ENCODE data around the gene MOK.

MOK gene

DNA sequence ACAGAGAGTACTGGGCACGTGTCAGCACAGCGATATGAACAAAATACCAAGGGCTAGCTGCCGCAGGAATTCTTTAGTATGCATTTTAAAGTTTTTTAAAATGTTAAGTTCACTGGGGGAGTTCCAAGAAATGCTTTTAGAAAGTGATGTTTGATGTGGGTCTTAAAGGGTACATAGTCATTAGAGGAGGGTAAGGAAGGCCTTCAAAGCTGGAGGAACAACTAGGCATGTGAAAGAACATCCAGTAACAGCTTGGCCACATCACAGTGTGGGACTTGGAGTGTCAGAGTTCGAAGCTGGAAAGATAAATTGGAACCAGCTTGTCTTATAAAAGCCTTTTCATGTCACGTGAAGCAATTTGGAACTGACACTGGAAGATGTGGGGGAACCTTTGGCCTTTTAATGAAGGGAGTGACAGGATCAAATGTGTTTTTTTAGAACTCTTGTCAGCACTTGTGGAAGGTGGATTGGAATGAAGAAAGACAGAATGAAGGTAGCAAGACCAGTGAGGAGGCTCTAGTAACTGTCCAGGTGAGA lies 107.6 kb downstream of the MOK start:
- DNase-seq (ENCODE audit: low read depth) = peak; percentile 15
- H3K4me3 ChIP-seq (ENCODE audit: low read length) = no peak overlapping the region
- TF ChIP-seq CTCF (conservative IDR thresholded peaks at IDR 0.05; ENCODE audit: low read length) = no peak

- no peak for TF ChIP-seq CTCF (conservative IDR thresholded peaks at IDR 0.05; ENCODE audit: low read length)
- H3K4me3 ChIP-seq (ENCODE audit: low read length) = no peak overlapping the region
- no peak for DNase-seq (ENCODE audit: low read depth)
Observed at GRCh38 chr14:102196902-102197230, 108.1 kb downstream of the MOK start.

- no peak for DNase-seq (ENCODE audit: low read depth)
- H3K4me3 ChIP-seq (ENCODE audit: low read length) = no peak overlapping the region
- TF ChIP-seq CTCF (conservative IDR thresholded peaks at IDR 0.05; ENCODE audit: low read length) = no peak
Observed at GRCh38 chr14:102196039-102196901, 108.7 kb downstream of the MOK start.

GRCh38 chr14:102195446-102195845 lies 109.5 kb downstream of the MOK start:
- TF ChIP-seq CTCF (conservative IDR thresholded peaks at IDR 0.05; ENCODE audit: low read length) = no peak
- DNase-seq (ENCODE audit: low read depth) = no peak
- H3K4me3 ChIP-seq (ENCODE audit: low read length) = no peak overlapping the region

DNA sequence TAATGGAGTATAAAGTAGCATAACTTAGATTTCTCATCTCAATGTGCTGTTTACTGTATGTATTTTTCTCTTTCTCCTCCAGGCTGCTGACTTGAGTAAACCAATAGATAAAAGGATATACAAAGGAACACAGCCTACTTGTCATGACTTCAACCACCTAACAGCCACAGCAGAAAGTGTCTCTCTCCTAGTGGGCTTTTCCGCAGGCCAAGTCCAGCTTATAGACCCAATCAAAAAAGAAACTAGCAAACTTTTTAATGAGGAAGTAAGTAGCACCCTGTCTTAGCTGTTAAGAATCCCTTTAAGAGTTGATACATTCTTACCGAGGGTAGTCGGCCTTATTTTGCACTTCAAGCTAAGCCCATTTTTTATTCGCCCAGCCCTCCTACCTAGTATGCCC lies 110.1 kb downstream of the MOK start:
- DNase-seq (ENCODE audit: low read depth) = no peak
- no peak overlapping the region for H3K4me3 ChIP-seq (ENCODE audit: low read length)
- no peak for TF ChIP-seq CTCF (conservative IDR thresholded peaks at IDR 0.05; ENCODE audit: low read length)

- TF ChIP-seq CTCF (conservative IDR thresholded peaks at IDR 0.05; ENCODE audit: low read length) = no peak
- H3K4me3 ChIP-seq (ENCODE audit: low read length) = no peak overlapping the region
- DNase-seq (ENCODE audit: low read depth) = no peak
Observed at GRCh38 chr14:102192840-102193502, 112.0 kb downstream of the MOK start.

GRCh38 chr14:102189874-102190273 lies 115.1 kb downstream of the MOK start:
- TF ChIP-seq CTCF (conservative IDR thresholded peaks at IDR 0.05; ENCODE audit: low read length) = no peak
- no peak for DNase-seq (ENCODE audit: low read depth)

More at GRCh38 chr14:102189874-102190273, 115.1 kb downstream of the MOK start:
- H3K4me3 ChIP-seq (ENCODE audit: low read length) = no peak overlapping the region
